ENCODE results near the gene NPLOC4. TPM values are rescaled to one million over a fixed set of nuclear protein-coding genes. Genes with fewer than 3 reads are reported as not detected.
"Not testable (repeated sequence)": the region's sequence is repeated elsewhere in the genome, so short reads cannot be mapped to it uniquely, and the experiment has no call there.

Gene NPLOC4
- total and polyA plus RNA-seq, 2 of the 8 experiments (the other 6 are each of a cell fraction or from before 2014, with no cell fraction given), result 70.7 to 92.7 TPM

GRCh38 chr17:81621494-81622130, 15.3 kb downstream of the NPLOC4 start (continued):
- no peak for TF ChIP-seq RBBP5 (IDR thresholded peaks at IDR 0.05; ENCODE audit: borderline replicate concordance, low read depth, low read length)
- no peak for TF ChIP-seq NANOG (IDR thresholded peaks at IDR 0.05; ENCODE audit: insufficient read depth, low read depth, low read length, poor library complexity, severe bottlenecking)

- H3K27me3 ChIP-seq (replicated peaks in 1 of 4; ENCODE audit: control insufficient read depth in 3 of 4, extremely low read depth in 1 of 4, insufficient read depth in 3 of 4, low read length in 3 of 4); H3K56ac ChIP-seq (replicated peaks; ENCODE audit: insufficient read length, low read depth, low read length); H2BK5ac ChIP-seq (ENCODE audit: low read depth, low read length); H3K27ac ChIP-seq (ENCODE audit: low read depth, low read length); H4K8ac ChIP-seq (ENCODE audit: extremely low read depth, insufficient read depth, low read length); H2AFZ ChIP-seq (ENCODE audit: low read length); H3K4ac ChIP-seq (replicated peaks; ENCODE audit: insufficient read length, low read depth, low read length); H2BK20ac ChIP-seq (ENCODE audit: low read length); H2BK120ac ChIP-seq (replicated peaks; ENCODE audit: low read depth, low read length); H3K9me3 ChIP-seq (ENCODE audit: insufficient read depth in 2 of 2, low read depth in 1 of 2, low read length in 1 of 2); H3K4me1 ChIP-seq (replicated peaks in 1 of 4; ENCODE audit: control insufficient read depth in 3 of 4, insufficient read depth in 4 of 4, low read length in 3 of 4); H3K4me3 ChIP-seq (ENCODE audit: extremely low read depth in 1 of 4, insufficient read depth in 2 of 4, low read depth in 3 of 4, low read length in 4 of 4); H2BK12ac ChIP-seq (ENCODE audit: low read depth, low read length); H3K14ac ChIP-seq (ENCODE audit: insufficient read length); H3K23me2 ChIP-seq (ENCODE audit: low read depth, low read length); DNase-seq (ENCODE audit: low read depth in 1 of 2, low spot score in 2 of 2); CTCF ChIA-PET (ENCODE audit: partially characterized antibody); H2AK5ac ChIP-seq (ENCODE audit: low read depth, low read length); FAIRE-seq; POLR2A ChIA-PET (ENCODE audit: partially characterized antibody); H4K91ac ChIP-seq (replicated peaks; ENCODE audit: insufficient read length, low read length); H4K5ac ChIP-seq (ENCODE audit: insufficient read length, low read depth, low read length); H3K18ac ChIP-seq (ENCODE audit: extremely low read depth, low read length); H3K23ac ChIP-seq (ENCODE audit: insufficient read length); H2BK15ac ChIP-seq (ENCODE audit: low read length); H3K9ac ChIP-seq (replicated peaks in 1 of 4; ENCODE audit: extremely low read depth in 1 of 4, low read depth in 3 of 4, low read length in 3 of 4); H3K4me2 ChIP-seq (ENCODE audit: insufficient read depth in 1 of 2, low read depth in 2 of 2, low read length in 2 of 2): not testable (repeated sequence)
- H3K79me1 ChIP-seq (ENCODE audit: low read depth, low read length), result peaks cover 16% of the 10 kb centered on the region
- peaks cover 27 to 58% (median 41%) of the 10 kb centered on the region in 4 experiments for H3K36me3 ChIP-seq (ENCODE audit: control insufficient read depth in 2 of 4, insufficient read depth in 4 of 4, low read length in 3 of 4)
- H4K20me1 ChIP-seq (replicated peaks in 1 of 2; ENCODE audit: control insufficient read depth in 1 of 2, insufficient read depth in 2 of 2, low read length in 2 of 2), result peaks cover 6 to 13% of the 10 kb centered on the region in 2 experiments
- 97% methylated on average over 6 of the region's 36 CpGs; no CpG with 5 or more reads in 1 of the 2 experiments for WGBS, 2 experiments (ENCODE audit: extremely low coverage in 1 of 2, insufficient coverage in 1 of 2, insufficient read length in 1 of 2, insufficient replicate concordance in 2 of 2, low coverage in 1 of 2, low lambda C conversion rate in 2 of 2, missing lambda C conversion rate in 1 of 2)
- H3K79me2 ChIP-seq (ENCODE audit: control insufficient read depth in 1 of 2, insufficient read depth in 2 of 2, low read length in 2 of 2), result peaks cover 4 to 29% of the 10 kb centered on the region in 2 experiments; a peak in 3 of 4 replicates
Measured at GRCh38 chr17:81618307-81618706, 18.6 kb downstream of the NPLOC4 start.

Measured in H1 (cell line).